Measurements from ENCODE around the gene C10orf62.

DNA sequence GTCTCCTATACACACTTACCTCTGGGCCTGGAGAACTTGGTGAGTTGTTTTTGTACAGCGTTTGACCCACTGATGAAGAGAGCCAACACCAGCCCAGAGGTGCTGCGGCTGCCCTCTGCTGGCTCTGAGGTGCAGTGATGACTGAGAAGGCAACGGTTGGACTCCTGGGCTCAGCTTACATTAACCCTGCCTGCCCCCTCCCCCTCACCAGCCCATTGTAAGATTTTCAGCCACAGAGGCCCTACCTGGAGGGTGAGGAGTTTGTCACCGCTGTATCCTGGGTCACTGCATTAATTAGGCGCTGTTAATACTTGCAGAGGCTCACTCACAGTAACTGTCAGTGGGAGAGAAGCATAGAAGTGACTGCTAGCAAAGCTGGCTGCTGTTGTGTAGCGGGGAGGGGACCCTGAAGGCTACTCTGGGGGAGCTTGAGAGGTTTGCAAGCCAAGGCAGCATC, 35.9 kb upstream of the C10orf62 start:
- TF ChIP-seq POLR2A (IDR thresholded peaks at IDR 0.05), result no peak
- TF ChIP-seq, protein P1, sequence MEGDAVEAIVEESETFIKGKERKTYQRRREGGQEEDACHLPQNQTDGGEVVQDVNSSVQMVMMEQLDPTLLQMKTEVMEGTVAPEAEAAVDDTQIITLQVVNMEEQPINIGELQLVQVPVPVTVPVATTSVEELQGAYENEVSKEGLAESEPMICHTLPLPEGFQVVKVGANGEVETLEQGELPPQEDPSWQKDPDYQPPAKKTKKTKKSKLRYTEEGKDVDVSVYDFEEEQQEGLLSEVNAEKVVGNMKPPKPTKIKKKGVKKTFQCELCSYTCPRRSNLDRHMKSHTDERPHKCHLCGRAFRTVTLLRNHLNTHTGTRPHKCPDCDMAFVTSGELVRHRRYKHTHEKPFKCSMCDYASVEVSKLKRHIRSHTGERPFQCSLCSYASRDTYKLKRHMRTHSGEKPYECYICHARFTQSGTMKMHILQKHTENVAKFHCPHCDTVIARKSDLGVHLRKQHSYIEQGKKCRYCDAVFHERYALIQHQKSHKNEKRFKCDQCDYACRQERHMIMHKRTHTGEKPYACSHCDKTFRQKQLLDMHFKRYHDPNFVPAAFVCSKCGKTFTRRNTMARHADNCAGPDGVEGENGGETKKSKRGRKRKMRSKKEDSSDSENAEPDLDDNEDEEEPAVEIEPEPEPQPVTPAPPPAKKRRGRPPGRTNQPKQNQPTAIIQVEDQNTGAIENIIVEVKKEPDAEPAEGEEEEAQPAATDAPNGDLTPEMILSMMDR (IDR thresholded peaks at IDR 0.05), result peak in 1 of 3 donors; percentile 35

All from lower leg skin (tissue), 3 donors.